LNCaP clone FGC (cell line): ENCODE measurements around the gene AHDC1.

Experiments used
- DNase-seq: peaks from one replicate; pipeline ENCODE4 v3.0.0-alpha.2; 2011; ENCODE audit warnings: low read depth
- H3K4me3 ChIP-seq: 2 replicates; pipeline ENCODE4 v1.5.1; 2011; ENCODE audit warnings: mild to moderate bottlenecking, low read depth, low read length, control low read depth
- CTCF ChIP-seq: IDR thresholded peaks from 2 replicates; pipeline ENCODE4 v1.5.1; 2012; ENCODE audit warnings: mild to moderate bottlenecking; ENCODE audit not compliant: control insufficient read depth, insufficient read depth; ENCODE audit errors: extremely low read depth

The AHDC1 gene

GRCh38 chr1:27603681-27604578 lies at the start of gene AHDC1:
TSS of gene AHDC1 (minus strand) at chr1:27604144. CDS start at chr1:27552115, 52,029 bp downstream.
- H3K4me3 ChIP-seq = peak within 1 kb of the TSS; percentile 80
- 0 out of 2 replicates have a peak, but pooled peaks have one; percentile 8 for TF ChIP-seq CTCF
- DNase-seq = peak; percentile 52

GRCh38 chr1:27652111-27652864 lies 48.3 kb upstream of the AHDC1 start:
- no peak for DNase-seq
- no peak overlapping the region for H3K4me3 ChIP-seq
- TF ChIP-seq CTCF = no peak

- no peak for DNase-seq
- no peak overlapping the region for H3K4me3 ChIP-seq
- no peak for TF ChIP-seq CTCF
Measured at GRCh38 chr1:27650539-27651175, 46.7 kb upstream of the AHDC1 start.

GRCh38 chr1:27650171-27650538 lies 46.2 kb upstream of the AHDC1 start:
- no peak for TF ChIP-seq CTCF
- DNase-seq = no peak
- no peak overlapping the region for H3K4me3 ChIP-seq

GRCh38 chr1:27649306-27649635 lies 45.3 kb upstream of the AHDC1 start:
- no peak for DNase-seq
- TF ChIP-seq CTCF = no peak
- H3K4me3 ChIP-seq = no peak overlapping the region

- no peak for TF ChIP-seq CTCF
Measured at GRCh38 chr1:27648602-27649305, 44.8 kb upstream of the AHDC1 start.

More at GRCh38 chr1:27648602-27649305, 44.8 kb upstream of the AHDC1 start:
- H3K4me3 ChIP-seq = no peak overlapping the region
- DNase-seq = no peak
